ENCODE results near the gene CDX1.
A peak's percentile ranks its signal among the peaks of the same experiment; 100 is the strongest.

The CDX1 gene

DNA sequence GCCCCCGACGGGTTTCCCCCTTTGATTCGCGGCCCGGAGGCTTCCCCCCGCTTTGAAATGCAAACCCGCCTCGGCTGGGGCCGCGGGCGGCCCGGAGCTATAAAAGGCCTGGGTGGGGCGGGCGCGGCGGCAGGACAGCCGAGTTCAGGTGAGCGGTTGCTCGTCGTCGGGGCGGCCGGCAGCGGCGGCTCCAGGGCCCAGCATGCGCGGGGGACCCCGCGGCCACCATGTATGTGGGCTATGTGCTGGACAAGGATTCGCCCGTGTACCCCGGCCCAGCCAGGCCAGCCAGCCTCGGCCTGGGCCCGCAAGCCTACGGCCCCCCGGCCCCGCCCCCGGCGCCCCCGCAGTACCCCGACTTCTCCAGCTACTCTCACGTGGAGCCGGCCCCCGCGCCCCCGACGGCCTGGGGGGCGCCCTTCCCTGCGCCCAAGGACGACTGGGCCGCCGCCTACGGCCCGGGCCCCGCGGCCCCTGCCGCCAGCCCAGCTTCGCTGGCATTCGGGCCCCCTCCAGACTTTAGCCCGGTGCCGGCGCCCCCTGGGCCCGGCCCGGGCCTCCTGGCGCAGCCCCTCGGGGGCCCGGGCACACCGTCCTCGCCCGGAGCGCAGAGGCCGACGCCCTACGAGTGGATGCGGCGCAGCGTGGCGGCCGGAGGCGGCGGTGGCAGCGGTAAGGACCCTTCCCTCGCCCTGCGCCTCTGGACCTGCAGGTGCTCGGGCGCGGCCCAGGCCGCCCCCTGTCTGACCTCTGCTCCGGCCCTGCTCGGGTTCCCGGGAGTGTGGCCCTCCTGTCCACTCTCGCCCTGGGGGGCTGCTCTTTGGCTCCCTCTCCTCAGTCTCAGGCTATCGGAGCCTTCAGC lies at the start of gene CDX1:
CDX1 (plus strand) TSS at position 129 of the 862 bp plus-strand sequence; CDS start at position 228, 99 bp downstream.
- no peak within 1 kb of the TSS for H3K4me3 ChIP-seq
- H3K36me3 ChIP-seq (ENCODE audit: insufficient read depth, low read length): no peaks in the 10 kb centered on the region
- H3K9me3 ChIP-seq (ENCODE audit: low read depth, low read length): no peaks in the 10 kb centered on the region
- 0 out of 2 replicates have a peak within 1 kb of the TSS, but pooled peaks have one; percentile 33 for H3K27ac ChIP-seq
- H3K9ac ChIP-seq (ENCODE audit: insufficient read length): no peak within 1 kb of the TSS
- no peak for DNase-seq (ENCODE audit: low read depth, low spot score)
- TF ChIP-seq EZH2 (IDR thresholded peaks at IDR 0.05): no peak
- no peak for TF ChIP-seq POLR2AphosphoS5 (IDR thresholded peaks at IDR 0.05; ENCODE audit: borderline replicate concordance, low read depth, low read length)
- no peak for TF ChIP-seq FOXP2 (optimal IDR thresholded peaks at IDR 0.05; ENCODE audit: control extremely low read depth, extremely low read length, insufficient read depth)

DNA sequence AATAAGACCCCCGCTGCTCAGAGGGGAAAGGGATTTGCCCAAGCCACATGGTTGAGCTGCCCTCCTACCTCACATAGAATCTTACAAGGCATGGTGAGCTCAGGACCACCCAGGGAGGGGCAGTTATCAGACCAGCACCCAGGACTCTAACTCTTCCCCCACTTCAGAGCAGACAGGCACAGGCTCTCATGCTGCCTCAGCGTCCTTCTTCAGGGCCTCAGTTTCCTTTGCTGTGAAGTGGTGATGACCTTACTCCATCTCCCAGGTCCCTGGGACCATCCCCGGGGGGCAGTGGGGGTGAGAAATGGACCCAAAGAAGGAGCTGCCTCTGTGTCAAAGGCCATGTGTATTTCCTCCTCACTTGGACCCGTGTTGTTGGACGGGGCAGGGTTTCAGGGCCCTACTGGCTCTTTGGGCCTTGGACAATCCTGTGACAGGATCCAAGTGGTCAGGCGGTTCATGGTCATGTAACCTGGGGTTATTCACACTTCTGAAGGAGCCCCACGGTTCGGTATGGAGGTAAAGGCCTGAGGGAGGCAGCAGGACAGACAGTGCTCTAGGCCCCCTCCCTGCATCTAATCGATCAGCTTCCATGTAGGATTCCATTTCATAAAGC lies 48.5 kb upstream of the CDX1 start:
- no peaks in the 10 kb centered on the region for H3K36me3 ChIP-seq (ENCODE audit: insufficient read depth, low read length)
- TF ChIP-seq POLR2AphosphoS5 (IDR thresholded peaks at IDR 0.05; ENCODE audit: borderline replicate concordance, low read depth, low read length): no peak
- no peak for TF ChIP-seq EZH2 (IDR thresholded peaks at IDR 0.05)
- no peak for TF ChIP-seq FOXP2 (optimal IDR thresholded peaks at IDR 0.05; ENCODE audit: control extremely low read depth, extremely low read length, insufficient read depth)

DNA sequence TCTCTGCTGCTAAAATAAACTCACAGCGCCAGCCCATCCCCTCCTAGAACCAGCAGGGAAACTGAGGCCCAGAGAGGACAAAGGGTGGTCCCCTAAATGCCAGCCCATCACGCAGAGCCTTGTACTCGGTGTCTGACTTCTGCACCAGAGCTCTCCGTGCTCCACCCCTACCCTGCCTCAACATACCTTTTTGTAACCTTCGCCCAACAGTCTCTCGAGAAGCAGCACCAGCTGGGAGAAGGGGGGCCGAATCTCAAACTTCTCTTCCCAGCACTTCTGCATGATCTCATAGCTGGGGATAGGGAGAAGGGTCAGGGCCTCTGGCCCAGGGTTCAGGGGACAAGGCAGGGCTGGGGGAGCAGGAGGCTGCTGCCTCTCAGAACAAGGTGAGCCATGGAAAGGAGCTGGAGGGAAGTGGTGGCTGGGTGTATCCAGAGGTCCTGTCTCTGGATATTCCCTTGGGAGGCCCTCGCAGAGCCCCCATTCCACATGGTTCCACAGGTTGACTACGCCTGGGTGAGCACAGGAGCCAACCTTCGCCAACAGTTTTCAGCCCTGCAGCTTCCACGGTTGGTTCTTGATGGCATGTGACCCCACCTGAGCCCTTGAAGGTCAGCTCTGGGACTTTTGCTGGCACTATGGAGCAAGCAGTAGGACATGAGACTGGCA lies 47.9 kb upstream of the CDX1 start:
- no peak for DNase-seq (ENCODE audit: low read depth, low spot score)
- Histone ChIP-seq H3K9me3 (ENCODE audit: low read depth, low read length) (no peaks in the 10 kb centered on the region), H3K4me3 (no peak overlapping the region), H3K36me3 (ENCODE audit: insufficient read depth, low read length) (no peaks in the 10 kb centered on the region), H3K27ac (no peak overlapping the region), H3K9ac (ENCODE audit: insufficient read length) (no peak overlapping the region)
- no peak for TF ChIP-seq FOXP2 (optimal IDR thresholded peaks at IDR 0.05; ENCODE audit: control extremely low read depth, extremely low read length, insufficient read depth)
- TF ChIP-seq POLR2AphosphoS5 (IDR thresholded peaks at IDR 0.05; ENCODE audit: borderline replicate concordance, low read depth, low read length): no peak
- no peak for TF ChIP-seq EZH2 (IDR thresholded peaks at IDR 0.05)

More for the DNA sequence above, 48.5 kb upstream of the CDX1 start:
- Histone ChIP-seq H3K27ac (no peak overlapping the region), H3K9ac (ENCODE audit: insufficient read length) (no peak overlapping the region), H3K4me3 (no peak overlapping the region), H3K9me3 (ENCODE audit: low read depth, low read length) (no peaks in the 10 kb centered on the region)
- DNase-seq (ENCODE audit: low read depth, low spot score): no peak

DNA sequence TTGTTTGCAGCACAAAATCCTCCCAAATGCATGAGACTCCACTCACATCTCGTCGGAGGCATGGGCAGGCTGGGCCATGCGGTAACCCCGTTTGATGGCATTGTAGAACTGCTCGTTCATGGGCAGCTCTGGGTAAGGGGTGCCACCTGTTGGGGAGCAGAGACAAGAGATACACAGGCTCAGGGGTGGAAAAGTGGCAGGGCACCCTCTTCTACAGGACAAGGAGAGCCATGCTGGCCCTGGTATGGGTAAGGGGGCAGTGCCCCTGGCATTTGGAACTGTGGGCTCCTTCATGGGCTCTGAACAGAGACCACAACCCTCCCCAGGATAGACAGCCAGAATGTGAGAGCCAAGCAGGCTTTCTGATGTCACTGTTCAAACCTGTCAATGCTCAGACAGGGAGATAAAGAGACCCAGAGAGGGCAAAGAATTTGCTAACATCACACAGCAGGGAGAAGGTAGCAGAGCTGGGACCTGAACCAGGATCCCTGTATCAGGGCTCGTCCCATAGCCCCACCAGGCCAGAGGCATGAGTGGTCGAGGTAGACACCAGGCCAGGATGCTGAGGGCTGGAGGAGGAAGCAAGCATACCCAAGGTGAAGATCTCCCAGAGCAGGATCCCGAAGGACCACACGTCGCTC lies 47.0 kb upstream of the CDX1 start:
- TF ChIP-seq EZH2 (IDR thresholded peaks at IDR 0.05): no peak
- no peak for TF ChIP-seq POLR2AphosphoS5 (IDR thresholded peaks at IDR 0.05; ENCODE audit: borderline replicate concordance, low read depth, low read length)
- TF ChIP-seq FOXP2 (optimal IDR thresholded peaks at IDR 0.05; ENCODE audit: control extremely low read depth, extremely low read length, insufficient read depth): no peak
- no peak for DNase-seq (ENCODE audit: low read depth, low spot score)
- Histone ChIP-seq H3K9me3 (ENCODE audit: low read depth, low read length) (no peaks in the 10 kb centered on the region), H3K27ac (no peak overlapping the region), H3K4me3 (no peak overlapping the region), H3K36me3 (ENCODE audit: insufficient read depth, low read length) (no peaks in the 10 kb centered on the region), H3K9ac (ENCODE audit: insufficient read length) (no peak overlapping the region)

DNA sequence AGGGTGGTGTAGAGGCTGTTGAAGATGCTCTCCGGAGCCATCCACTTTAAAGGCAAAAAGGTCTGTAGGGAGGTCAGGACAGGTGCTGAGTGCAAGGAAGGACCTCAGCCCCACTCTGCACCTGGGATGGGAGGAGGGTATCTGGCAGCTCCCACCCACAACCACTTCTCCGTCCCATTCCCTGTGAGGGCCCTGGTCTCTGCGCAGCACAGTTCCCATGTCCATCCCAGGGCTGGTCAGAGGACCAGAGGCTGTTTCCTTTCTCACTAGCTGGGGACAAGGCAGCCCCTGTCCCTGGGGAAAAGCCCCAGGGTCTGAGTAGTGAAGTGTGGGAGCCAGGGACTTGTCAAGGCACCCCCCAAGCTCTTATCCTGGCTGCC lies 46.5 kb upstream of the CDX1 start:
- no peak for DNase-seq (ENCODE audit: low read depth, low spot score)
- no peaks in the 10 kb centered on the region for H3K9me3 ChIP-seq (ENCODE audit: low read depth, low read length)
- TF ChIP-seq FOXP2 (optimal IDR thresholded peaks at IDR 0.05; ENCODE audit: control extremely low read depth, extremely low read length, insufficient read depth) (no peak), POLR2AphosphoS5 (IDR thresholded peaks at IDR 0.05; ENCODE audit: borderline replicate concordance, low read depth, low read length) (no peak), EZH2 (IDR thresholded peaks at IDR 0.05) (no peak)
- H3K27ac ChIP-seq: no peak overlapping the region
- no peaks in the 10 kb centered on the region for H3K36me3 ChIP-seq (ENCODE audit: insufficient read depth, low read length)
- H3K4me3 ChIP-seq: no peak overlapping the region
- no peak overlapping the region for H3K9ac ChIP-seq (ENCODE audit: insufficient read length)

DNA sequence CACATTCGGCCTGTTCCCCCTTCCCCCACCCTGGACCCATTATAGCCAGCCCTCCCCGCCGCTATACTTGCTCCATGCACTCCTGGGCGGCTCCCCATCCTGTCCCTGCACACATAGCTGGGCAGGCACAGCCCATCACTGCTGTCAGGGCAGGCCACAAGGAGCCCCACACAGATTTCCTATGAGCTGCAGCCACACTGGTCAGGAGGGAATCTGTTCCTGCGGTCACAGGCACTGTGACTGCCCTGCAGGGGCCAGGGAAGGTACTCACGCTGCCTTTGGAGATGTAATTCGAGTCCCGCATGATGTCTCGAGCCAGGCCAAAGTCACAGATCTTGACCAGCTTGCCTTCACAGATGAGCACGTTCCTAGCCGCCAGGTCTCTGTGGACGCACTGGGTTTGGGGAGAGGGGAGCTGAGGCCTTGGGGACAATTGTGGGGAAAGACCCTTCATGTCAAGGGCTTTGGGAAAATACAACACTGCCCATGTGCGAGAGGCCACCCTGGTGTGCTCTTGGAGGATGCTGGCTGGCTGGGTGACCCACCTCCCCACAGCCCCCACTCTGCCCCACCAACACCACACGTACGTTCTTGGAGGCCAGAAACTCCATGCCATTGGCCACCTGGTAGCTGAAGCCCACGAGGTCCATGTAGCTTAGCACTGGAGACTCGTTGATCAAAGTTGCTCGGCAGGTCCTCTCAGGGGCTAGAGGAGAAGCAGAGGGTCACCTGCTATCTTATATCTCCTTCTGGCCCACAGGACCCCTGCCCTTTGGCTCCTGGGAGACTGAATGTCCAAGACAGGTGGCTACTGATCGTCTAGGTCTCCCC lies 45.7 kb upstream of the CDX1 start:
- Histone ChIP-seq H3K4me3 (no peak overlapping the region), H3K36me3 (ENCODE audit: insufficient read depth, low read length) (no peaks in the 10 kb centered on the region), H3K9ac (ENCODE audit: insufficient read length) (no peak overlapping the region), H3K27ac (no peak overlapping the region), H3K9me3 (ENCODE audit: low read depth, low read length) (no peaks in the 10 kb centered on the region)
- no peak for DNase-seq (ENCODE audit: low read depth, low spot score)
- no peak for TF ChIP-seq FOXP2 (optimal IDR thresholded peaks at IDR 0.05; ENCODE audit: control extremely low read depth, extremely low read length, insufficient read depth)
- no peak for TF ChIP-seq POLR2AphosphoS5 (IDR thresholded peaks at IDR 0.05; ENCODE audit: borderline replicate concordance, low read depth, low read length)
- no peak for TF ChIP-seq EZH2 (IDR thresholded peaks at IDR 0.05)

DNA sequence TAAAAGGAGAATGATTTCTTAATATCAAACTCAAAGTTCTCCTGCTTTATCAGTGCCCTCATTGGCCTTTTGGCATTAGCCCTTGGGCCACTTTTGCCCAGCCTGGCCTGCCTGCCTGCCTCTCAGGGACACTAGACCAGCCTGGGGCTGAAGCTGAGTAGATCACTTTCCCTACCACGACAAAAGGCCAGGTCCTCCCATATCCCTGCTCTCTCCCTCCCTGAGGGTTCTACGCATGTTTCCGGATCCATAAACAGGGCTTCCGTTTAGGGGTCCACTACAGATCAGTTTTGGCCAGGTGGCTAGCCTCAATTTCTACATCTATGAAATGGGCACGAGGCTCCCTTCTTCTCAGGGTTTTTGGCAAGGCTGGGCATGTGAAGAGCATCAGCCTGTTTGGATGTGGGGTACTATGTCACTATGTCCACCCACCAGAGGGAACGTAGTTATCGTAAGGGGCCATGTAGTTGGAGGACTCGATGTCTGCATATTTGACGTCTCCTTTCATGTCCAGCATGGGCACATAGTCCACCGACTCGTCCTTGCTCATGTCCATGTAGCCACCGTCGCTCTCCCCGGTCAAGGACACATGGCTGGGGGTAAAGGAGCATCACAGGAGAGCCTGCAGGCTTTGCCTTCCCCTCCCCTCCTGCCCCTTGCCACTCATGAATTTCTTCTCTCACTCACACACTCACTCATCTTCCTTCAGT lies 45.0 kb upstream of the CDX1 start:
- Histone ChIP-seq H3K9ac (ENCODE audit: insufficient read length) (no peak overlapping the region), H3K9me3 (ENCODE audit: low read depth, low read length) (no peaks in the 10 kb centered on the region), H3K27ac (no peak overlapping the region), H3K36me3 (ENCODE audit: insufficient read depth, low read length) (no peaks in the 10 kb centered on the region), H3K4me3 (no peak overlapping the region)
- DNase-seq (ENCODE audit: low read depth, low spot score): no peak
- TF ChIP-seq FOXP2 (optimal IDR thresholded peaks at IDR 0.05; ENCODE audit: control extremely low read depth, extremely low read length, insufficient read depth) (no peak), POLR2AphosphoS5 (IDR thresholded peaks at IDR 0.05; ENCODE audit: borderline replicate concordance, low read depth, low read length) (no peak), EZH2 (IDR thresholded peaks at IDR 0.05) (no peak)

Measured in SK-N-MC (cell line).